ENCODE measurements around the gene VAT1L. TPM values are rescaled to one million over a fixed set of nuclear protein-coding genes. Genes with fewer than 3 reads are reported as not detected.

Gene VAT1L
- total and polyA plus RNA-seq, 4 donors: 0.17 to 0.98 (median 0.26) TPM

GRCh38 chr16:77739559-77739892, 48.8 kb upstream of the VAT1L start:
- TF ChIP-seq HNF4A (conservative IDR thresholded peaks at IDR 0.05) (no peak), RAD21 (IDR thresholded peaks at IDR 0.05) (no peak)
- no peak overlapping the region for H3K27ac ChIP-seq (ENCODE audit: low read depth in 1 of 2, low read length in 2 of 2)
- H3K4me3 ChIP-seq (ENCODE audit: low read depth in 1 of 3, low read length in 3 of 3): no peak overlapping the region
- no peaks in the 10 kb centered on the region for H3K9me3 ChIP-seq (ENCODE audit: control insufficient read depth in 4 of 4, low read length in 3 of 4)
- H3K36me3 ChIP-seq (ENCODE audit: control insufficient read depth in 4 of 4, insufficient read depth in 3 of 4, low read depth in 1 of 4, low read length in 3 of 4): peaks cover 0 to 13% (median 6%) of the 10 kb centered on the region in 4 donors
- no peak overlapping the region for H3K9ac ChIP-seq (ENCODE audit: low read depth in 1 of 2, low read length in 2 of 2)
- DNase-seq (ENCODE audit: low spot score): no peak
- WGBS: 95% methylated on average over 1 of the region's 1 CpG
- H3K4me1 ChIP-seq (ENCODE audit: control insufficient read depth in 4 of 4, insufficient read depth in 4 of 4, low read length in 3 of 4): no peaks in the 10 kb centered on the region
- no peaks in the 10 kb centered on the region for H3K27me3 ChIP-seq (ENCODE audit: control insufficient read depth in 4 of 4, insufficient read depth in 4 of 4, low read length in 3 of 4)

GRCh38 chr16:77744141-77744540, 44.2 kb upstream of the VAT1L start:
- H3K4me1 ChIP-seq (ENCODE audit: control insufficient read depth in 4 of 4, insufficient read depth in 4 of 4, low read length in 3 of 4): peaks cover 0 to under 1% (median 0%) of the 10 kb centered on the region in 4 donors
- 62% methylated on average over 4 of the region's 4 CpGs for WGBS
- no peak for TF ChIP-seq EGR1 (IDR thresholded peaks at IDR 0.05; ENCODE audit: low read depth in 2 of 2)
- peak in 1 of 2 donors; percentile 9 for TF ChIP-seq RXRA (IDR thresholded peaks at IDR 0.05)

DNA sequence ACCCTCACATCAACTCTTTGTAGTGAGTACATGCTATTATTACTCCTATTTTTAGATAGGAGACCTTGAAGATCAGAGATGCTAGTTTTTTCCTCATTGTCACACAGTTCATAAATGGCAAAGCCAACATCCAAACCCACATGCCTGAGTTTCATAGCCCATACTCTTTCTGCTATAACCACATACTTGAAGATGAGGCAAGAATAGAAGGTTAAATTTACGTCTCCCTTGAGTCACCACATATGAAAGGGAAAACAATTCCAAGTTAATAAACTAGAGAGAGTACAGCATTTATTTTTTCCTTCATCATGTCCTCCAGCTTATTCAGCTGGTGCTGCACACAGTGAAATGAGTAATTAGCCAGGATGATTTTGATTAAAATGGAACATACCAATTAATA, 42.4 kb upstream of the VAT1L start:
- no peak overlapping the region for H3K9ac ChIP-seq (ENCODE audit: low read depth in 1 of 2, low read length in 2 of 2)
- 88% methylated on average over 1 of the region's 1 CpG for WGBS
- no peaks in the 10 kb centered on the region for H3K9me3 ChIP-seq (ENCODE audit: control insufficient read depth in 4 of 4, low read length in 3 of 4)
- no peak for DNase-seq (ENCODE audit: low spot score)
- H3K27me3 ChIP-seq (ENCODE audit: control insufficient read depth in 4 of 4, insufficient read depth in 4 of 4, low read length in 3 of 4): no peaks in the 10 kb centered on the region
- H3K36me3 ChIP-seq (ENCODE audit: control insufficient read depth in 4 of 4, insufficient read depth in 3 of 4, low read depth in 1 of 4, low read length in 3 of 4): peaks cover 0 to 7% (median 2%) of the 10 kb centered on the region in 4 donors
- H3K4me1 ChIP-seq (ENCODE audit: control insufficient read depth in 4 of 4, insufficient read depth in 4 of 4, low read length in 3 of 4): peaks cover 2 to 9% (median 4%) of the 10 kb centered on the region in 4 donors
- no peak for TF ChIP-seq EGR1 (IDR thresholded peaks at IDR 0.05; ENCODE audit: low read depth in 2 of 2)
- TF ChIP-seq FOXA1 (IDR thresholded peaks at IDR 0.05): no peak
- H3K4me3 ChIP-seq (ENCODE audit: low read depth in 1 of 3, low read length in 3 of 3): no peak overlapping the region
- no peak overlapping the region for H3K27ac ChIP-seq (ENCODE audit: low read depth in 1 of 2, low read length in 2 of 2)

More at GRCh38 chr16:77744141-77744540, 44.2 kb upstream of the VAT1L start:
- Histone ChIP-seq H3K9ac (ENCODE audit: low read depth in 1 of 2, low read length in 2 of 2) (no peak overlapping the region), H3K27ac (ENCODE audit: low read depth in 1 of 2, low read length in 2 of 2) (no peak overlapping the region), H3K4me3 (ENCODE audit: low read depth in 1 of 3, low read length in 3 of 3) (no peak overlapping the region), H3K27me3 (ENCODE audit: control insufficient read depth in 4 of 4, insufficient read depth in 4 of 4, low read length in 3 of 4) (no peaks in the 10 kb centered on the region), H3K36me3 (ENCODE audit: control insufficient read depth in 4 of 4, insufficient read depth in 3 of 4, low read depth in 1 of 4, low read length in 3 of 4) (peaks cover 0 to 7% (median 2%) of the 10 kb centered on the region in 4 donors), H3K9me3 (ENCODE audit: control insufficient read depth in 4 of 4, low read length in 3 of 4) (no peaks in the 10 kb centered on the region)
- DNase-seq (ENCODE audit: low spot score): no peak

DNA sequence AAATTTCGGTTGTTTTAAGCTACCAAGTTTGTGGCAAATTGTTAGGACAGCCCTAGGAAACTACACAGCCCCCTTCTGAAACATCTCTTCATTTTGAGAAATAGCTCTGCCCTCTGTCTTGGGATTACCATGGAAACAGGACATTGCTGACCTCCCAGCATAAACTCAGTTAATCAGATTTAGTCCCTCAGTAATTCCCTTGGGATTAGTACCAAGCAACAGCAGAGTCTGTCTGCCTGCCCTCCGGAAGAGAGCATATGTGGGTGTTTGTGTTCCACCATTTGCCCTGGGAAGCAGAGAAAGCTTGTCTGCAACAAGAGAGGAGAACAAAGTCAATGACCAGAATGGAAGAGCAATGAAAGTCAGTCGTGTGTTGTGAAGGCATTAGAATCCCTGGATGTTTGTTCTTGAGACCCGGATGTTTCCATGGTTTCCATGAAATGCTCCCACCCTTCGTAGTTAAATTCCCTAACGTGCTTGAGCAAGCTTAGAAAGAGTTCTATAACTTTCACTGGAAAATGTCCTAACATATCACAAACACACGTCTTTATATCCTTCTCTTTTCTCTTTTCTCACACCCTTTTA, 39.9 kb upstream of the VAT1L start:
- no peak for TF ChIP-seq NR2F2 (IDR thresholded peaks at IDR 0.05)
- TF ChIP-seq, protein P1, sequence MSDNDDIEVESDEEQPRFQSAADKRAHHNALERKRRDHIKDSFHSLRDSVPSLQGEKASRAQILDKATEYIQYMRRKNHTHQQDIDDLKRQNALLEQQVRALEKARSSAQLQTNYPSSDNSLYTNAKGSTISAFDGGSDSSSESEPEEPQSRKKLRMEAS (IDR thresholded peaks at IDR 0.05): no peak
- no peaks in the 10 kb centered on the region for H3K27me3 ChIP-seq (ENCODE audit: control insufficient read depth in 4 of 4, insufficient read depth in 4 of 4, low read length in 3 of 4)
- peaks cover 2 to 17% (median 6%) of the 10 kb centered on the region in 4 donors for H3K4me1 ChIP-seq (ENCODE audit: control insufficient read depth in 4 of 4, insufficient read depth in 4 of 4, low read length in 3 of 4)
- WGBS: 82% methylated on average over 7 of the region's 7 CpGs
- no peaks in the 10 kb centered on the region for H3K9me3 ChIP-seq (ENCODE audit: control insufficient read depth in 4 of 4, low read length in 3 of 4)
- H3K36me3 ChIP-seq (ENCODE audit: control insufficient read depth in 4 of 4, insufficient read depth in 3 of 4, low read depth in 1 of 4, low read length in 3 of 4): no peaks in the 10 kb centered on the region
- H3K9ac ChIP-seq (ENCODE audit: low read depth in 1 of 2, low read length in 2 of 2): no peak overlapping the region
- H3K27ac ChIP-seq (ENCODE audit: low read depth in 1 of 2, low read length in 2 of 2): no peak overlapping the region
- DNase-seq (ENCODE audit: low spot score): no peak
- H3K4me3 ChIP-seq (ENCODE audit: low read depth in 1 of 3, low read length in 3 of 3): no peak overlapping the region

DNA sequence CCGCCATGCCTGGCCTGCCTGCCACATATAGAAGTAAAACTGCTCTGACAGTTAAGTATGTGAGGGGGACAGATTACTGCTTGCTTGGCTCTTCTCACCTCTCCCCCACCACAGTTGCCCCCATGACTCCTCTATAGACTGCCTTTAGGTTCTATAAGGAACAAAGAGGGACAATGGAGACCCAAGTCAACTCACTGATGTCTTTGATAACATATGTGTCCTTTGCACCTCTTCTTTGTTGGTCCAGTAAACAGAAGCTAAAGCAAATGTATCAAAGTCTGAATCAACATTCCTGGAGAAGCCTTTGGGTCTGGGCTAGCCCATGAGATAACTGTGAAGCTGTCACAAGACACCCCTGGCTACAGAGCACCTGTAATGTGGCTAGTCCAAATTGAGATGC, 38.9 kb upstream of the VAT1L start:
- Histone ChIP-seq H3K27ac (ENCODE audit: low read depth in 1 of 2, low read length in 2 of 2) (no peak overlapping the region), H3K9me3 (ENCODE audit: control insufficient read depth in 4 of 4, low read length in 3 of 4) (no peaks in the 10 kb centered on the region), H3K36me3 (ENCODE audit: control insufficient read depth in 4 of 4, insufficient read depth in 3 of 4, low read depth in 1 of 4, low read length in 3 of 4) (no peaks in the 10 kb centered on the region), H3K27me3 (ENCODE audit: control insufficient read depth in 4 of 4, insufficient read depth in 4 of 4, low read length in 3 of 4) (no peaks in the 10 kb centered on the region), H3K4me1 (ENCODE audit: control insufficient read depth in 4 of 4, insufficient read depth in 4 of 4, low read length in 3 of 4) (peaks cover 2 to 17% (median 6%) of the 10 kb centered on the region in 4 donors), H3K4me3 (ENCODE audit: low read depth in 1 of 3, low read length in 3 of 3) (no peak overlapping the region), H3K9ac (ENCODE audit: low read depth in 1 of 2, low read length in 2 of 2) (no peak overlapping the region)
- 96% methylated on average over 1 of the region's 1 CpG for WGBS
- no peak for DNase-seq (ENCODE audit: low spot score)
- TF ChIP-seq REST (IDR thresholded peaks at IDR 0.05) (peak; percentile 43), HNF4G (IDR thresholded peaks at IDR 0.05) (peak; percentile 76), TAF1 (conservative IDR thresholded peaks at IDR 0.05) (no peak), YY1 (IDR thresholded peaks at IDR 0.05) (peak; percentile 74), EGR1 (IDR thresholded peaks at IDR 0.05; ENCODE audit: low read depth in 2 of 2) (no peak), ATF3 (IDR thresholded peaks at IDR 0.05) (no peak), NR2F2 (IDR thresholded peaks at IDR 0.05) (no peak), RXRA (IDR thresholded peaks at IDR 0.05) (peak; percentile 45 to 72), FOXA2 (IDR thresholded peaks at IDR 0.05) (peak; percentile 76)
- TF ChIP-seq, protein P2, sequence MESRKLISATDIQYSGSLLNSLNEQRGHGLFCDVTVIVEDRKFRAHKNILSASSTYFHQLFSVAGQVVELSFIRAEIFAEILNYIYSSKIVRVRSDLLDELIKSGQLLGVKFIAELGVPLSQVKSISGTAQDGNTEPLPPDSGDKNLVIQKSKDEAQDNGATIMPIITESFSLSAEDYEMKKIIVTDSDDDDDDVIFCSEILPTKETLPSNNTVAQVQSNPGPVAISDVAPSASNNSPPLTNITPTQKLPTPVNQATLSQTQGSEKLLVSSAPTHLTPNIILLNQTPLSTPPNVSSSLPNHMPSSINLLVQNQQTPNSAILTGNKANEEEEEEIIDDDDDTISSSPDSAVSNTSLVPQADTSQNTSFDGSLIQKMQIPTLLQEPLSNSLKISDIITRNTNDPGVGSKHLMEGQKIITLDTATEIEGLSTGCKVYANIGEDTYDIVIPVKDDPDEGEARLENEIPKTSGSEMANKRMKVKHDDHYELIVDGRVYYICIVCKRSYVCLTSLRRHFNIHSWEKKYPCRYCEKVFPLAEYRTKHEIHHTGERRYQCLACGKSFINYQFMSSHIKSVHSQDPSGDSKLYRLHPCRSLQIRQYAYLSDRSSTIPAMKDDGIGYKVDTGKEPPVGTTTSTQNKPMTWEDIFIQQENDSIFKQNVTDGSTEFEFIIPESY (IDR thresholded peaks at IDR 0.05): no peak
